ENCODE measurements around the gene NOX5.

NOX5 gene

DNA sequence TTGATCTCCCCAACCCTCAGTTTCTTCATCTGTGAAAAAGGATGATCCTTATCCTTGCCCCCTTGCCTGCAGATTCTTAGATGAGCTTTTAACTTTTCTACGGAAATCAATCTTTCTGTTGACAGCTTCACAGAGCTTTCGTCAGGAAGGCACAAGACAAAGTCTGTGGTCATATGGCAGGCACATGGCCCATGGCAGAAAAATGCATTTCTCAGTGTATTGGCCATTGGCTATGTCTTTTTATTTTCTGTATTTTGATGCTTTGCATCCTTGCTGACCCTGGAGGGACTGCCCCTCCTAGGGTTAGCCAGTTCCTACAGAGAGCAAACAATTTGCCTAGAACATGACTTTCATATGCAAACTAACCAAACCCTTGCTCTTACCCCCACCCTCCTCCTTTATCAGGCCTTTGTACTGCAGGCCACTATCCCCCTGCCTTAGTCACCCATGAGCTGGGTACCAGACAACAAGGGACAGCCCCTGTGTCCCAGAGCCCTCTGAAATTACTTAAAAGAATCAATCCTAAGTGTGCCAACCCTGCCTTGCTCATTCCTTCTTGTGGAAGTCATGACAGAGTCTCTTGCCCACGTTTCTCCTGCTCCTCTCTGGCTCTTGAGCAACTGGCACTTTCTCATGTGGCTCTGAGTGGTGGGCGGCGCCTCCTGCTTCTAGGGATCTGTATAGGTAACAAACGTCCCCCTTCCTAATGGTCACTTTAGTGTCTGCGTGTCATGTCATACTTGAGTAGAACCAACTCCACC lies 24.1 kb upstream of the NOX5 start:
- DNase-seq (ENCODE audit: low read depth): no peak
- no peak overlapping the region for H3K4me3 ChIP-seq (ENCODE audit: low read depth, low read length)

DNA sequence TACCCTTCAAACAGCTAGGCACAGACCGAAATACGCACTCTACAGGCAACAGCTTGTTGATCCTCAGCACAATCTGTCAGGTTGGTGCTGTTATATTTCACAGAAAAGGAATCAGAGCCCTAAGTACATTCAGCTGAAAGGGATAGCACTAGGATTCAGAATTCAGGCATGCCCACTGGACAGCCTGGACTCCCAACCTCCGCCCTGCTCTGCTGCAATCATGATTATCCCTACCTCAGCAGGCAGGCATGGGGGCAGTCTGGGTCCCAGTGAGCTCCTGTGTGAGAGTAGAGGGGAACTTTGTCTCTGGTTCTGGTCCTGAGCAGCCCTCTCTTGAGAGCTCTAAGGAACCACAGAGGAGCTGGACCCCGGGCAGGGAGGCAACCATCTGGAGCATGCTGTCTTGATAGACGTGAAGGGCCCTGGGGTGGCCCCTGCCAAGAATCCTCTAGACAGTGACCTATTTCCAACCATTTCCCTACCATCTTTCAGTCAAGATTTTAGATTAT lies 23.4 kb upstream of the NOX5 start:
- H3K4me3 ChIP-seq (ENCODE audit: low read depth, low read length): no peak overlapping the region

GRCh38 chr15:68991723-68992122 lies 22.8 kb upstream of the NOX5 start:
- DNase-seq (ENCODE audit: low read depth): no peak

More for the DNA sequence above, 23.4 kb upstream of the NOX5 start:
- DNase-seq (ENCODE audit: low read depth): no peak

DNA sequence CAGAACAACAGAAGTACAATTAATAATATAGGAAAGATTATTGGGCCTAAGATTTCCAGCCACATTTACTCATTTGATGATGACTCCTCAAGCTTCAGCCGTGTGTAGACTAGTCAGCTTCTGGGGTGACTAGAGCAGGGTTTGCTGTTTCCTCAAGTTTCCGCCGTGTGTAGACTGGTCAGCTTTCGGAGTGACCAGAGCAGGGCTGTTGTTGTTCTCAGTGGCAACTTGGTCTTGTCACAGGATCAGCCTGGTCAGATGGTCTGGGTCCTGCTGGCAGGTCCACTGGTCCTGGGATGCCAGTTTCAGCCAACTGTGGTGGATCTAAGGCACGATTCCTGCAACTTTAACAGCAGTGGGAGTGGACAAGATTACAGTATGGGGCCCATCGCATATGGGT lies 21.8 kb upstream of the NOX5 start:
- DNase-seq (ENCODE audit: low read depth): no peak
- no peak overlapping the region for H3K4me3 ChIP-seq (ENCODE audit: low read depth, low read length)

More at GRCh38 chr15:68991723-68992122, 22.8 kb upstream of the NOX5 start:
- no peak overlapping the region for H3K4me3 ChIP-seq (ENCODE audit: low read depth, low read length)

GRCh38 chr15:68993276-68993675 lies 21.2 kb upstream of the NOX5 start:
- no peak for DNase-seq (ENCODE audit: low read depth)
- H3K4me3 ChIP-seq (ENCODE audit: low read depth, low read length): no peak overlapping the region

DNA sequence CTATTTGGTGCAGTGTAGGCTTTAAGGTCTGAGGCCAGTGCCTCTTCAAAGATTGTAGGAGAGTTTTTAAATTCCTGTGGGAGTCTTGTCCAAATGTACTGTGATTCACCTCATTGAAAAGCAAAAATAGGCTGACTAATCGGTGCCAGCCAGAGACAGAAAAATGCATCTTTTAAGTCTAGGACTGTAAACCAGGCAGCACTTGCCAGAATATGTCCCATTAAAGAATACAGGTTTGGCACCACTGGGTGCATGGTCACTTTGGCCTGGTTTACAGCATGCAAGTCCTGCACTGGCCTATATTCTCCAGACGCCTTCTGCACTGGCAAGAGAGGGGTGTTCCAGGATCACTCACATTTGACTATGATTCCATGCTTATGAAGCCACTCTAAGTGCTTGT lies 20.3 kb upstream of the NOX5 start:
- H3K4me3 ChIP-seq (ENCODE audit: low read depth, low read length): no peak overlapping the region
- no peak for DNase-seq (ENCODE audit: low read depth)

GRCh38 chr15:68994981-68995761 lies 19.3 kb upstream of the NOX5 start:
- DNase-seq (ENCODE audit: low read depth): no peak
- H3K4me3 ChIP-seq (ENCODE audit: low read depth, low read length): no peak overlapping the region

GRCh38 chr15:68997050-68997449 lies 17.4 kb upstream of the NOX5 start:
- no peak for DNase-seq (ENCODE audit: low read depth)
- no peak overlapping the region for H3K4me3 ChIP-seq (ENCODE audit: low read depth, low read length)

- no peak for DNase-seq (ENCODE audit: low read depth)
- H3K4me3 ChIP-seq (ENCODE audit: low read depth, low read length): no peak overlapping the region
Observed at GRCh38 chr15:68997930-68998777, 16.3 kb upstream of the NOX5 start.

DNA sequence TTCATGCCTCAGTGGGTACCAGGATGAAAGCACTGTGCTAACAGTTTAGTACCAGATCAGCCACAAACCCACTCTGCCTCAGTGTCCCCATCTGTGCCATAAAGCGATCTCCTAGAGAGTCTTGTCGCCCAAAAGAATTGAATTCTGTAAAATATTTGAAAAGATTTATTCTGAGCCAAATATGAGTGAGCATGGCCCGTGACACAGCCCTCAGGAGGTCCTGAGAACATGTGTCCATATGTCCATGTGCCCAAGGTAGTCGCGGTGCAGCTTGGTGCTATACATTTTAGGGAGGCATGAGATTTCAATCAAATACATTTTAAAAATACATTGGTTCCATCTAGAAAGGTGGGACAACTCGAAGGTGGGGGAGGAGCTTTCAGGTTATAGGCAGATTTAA lies 15.4 kb upstream of the NOX5 start:
- H3K4me3 ChIP-seq (ENCODE audit: low read depth, low read length): no peak overlapping the region
- DNase-seq (ENCODE audit: low read depth): no peak

DNA sequence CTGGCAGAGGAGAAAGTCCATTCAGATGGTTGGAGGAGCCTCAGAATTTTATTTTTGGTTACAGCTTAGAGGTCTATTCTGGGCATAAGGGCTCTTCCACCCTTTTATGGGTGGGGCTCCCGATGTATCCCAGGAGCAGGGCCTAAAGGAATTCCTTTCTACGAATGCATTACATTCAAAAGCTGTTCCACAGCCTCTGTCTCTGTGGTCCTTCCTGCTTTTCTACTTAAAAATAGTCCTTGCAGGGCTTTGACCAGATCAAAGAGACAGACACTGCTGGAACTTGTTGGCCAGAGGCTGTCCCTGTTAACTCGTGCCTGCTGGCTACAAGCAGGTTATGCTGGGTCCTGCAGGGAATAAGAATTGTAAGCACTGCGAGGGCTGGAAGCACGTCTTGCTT lies 14.4 kb upstream of the NOX5 start:
- no peak overlapping the region for H3K4me3 ChIP-seq (ENCODE audit: low read depth, low read length)
- no peak for DNase-seq (ENCODE audit: low read depth)

GRCh38 chr15:69000725-69001503 lies 13.6 kb upstream of the NOX5 start:
- no peak overlapping the region for H3K4me3 ChIP-seq (ENCODE audit: low read depth, low read length)
- DNase-seq (ENCODE audit: low read depth): no peak

- no peak for DNase-seq (ENCODE audit: low read depth)
- no peak overlapping the region for H3K4me3 ChIP-seq (ENCODE audit: low read depth, low read length)
Observed at GRCh38 chr15:69002783-69003182, 11.7 kb upstream of the NOX5 start.

DNA sequence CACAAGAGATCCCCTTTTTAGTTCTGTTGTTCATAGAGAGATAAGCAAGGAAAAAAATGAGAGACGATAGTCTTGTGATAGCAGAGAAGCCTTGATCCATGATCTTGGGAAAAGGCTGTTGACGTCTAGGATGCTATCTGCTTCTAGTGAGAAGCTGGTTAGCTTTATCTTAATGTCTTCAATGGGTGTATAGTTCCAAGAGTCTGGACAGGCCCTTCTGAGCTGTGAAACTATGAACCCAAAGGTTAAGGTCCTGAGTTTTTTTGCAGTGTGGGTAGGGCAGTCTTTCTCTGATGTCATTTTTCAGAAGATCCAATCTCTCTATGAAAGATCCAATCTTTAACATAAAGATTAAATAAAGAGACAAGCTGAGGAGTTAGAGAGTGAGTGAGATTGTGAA lies 10.5 kb upstream of the NOX5 start:
- DNase-seq (ENCODE audit: low read depth): no peak
- H3K4me3 ChIP-seq (ENCODE audit: low read depth, low read length): no peak overlapping the region

DNA sequence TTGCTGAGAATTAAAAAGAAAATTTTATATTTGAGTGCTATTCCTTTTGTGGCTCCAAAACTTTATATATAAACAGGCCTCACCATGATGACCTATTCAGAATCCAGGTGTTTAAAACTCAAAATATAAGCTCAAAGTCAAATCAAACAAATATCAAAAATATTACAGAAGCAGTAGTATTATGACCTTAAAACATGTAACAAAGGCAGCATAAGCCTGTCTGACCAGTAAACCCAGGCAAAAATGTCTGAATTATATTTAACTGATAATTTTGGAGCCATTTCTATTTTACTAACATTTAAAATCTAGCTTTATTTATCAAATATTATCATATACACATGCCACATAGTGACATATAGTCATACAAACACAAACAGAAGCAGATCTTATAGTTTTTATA lies 6.4 kb upstream of the NOX5 start:
- no peak overlapping the region for H3K4me3 ChIP-seq (ENCODE audit: low read depth, low read length)
- no peak for DNase-seq (ENCODE audit: low read depth)

GRCh38 chr15:69009341-69009740 lies 5.2 kb upstream of the NOX5 start:
- no peak for DNase-seq (ENCODE audit: low read depth)

DNA sequence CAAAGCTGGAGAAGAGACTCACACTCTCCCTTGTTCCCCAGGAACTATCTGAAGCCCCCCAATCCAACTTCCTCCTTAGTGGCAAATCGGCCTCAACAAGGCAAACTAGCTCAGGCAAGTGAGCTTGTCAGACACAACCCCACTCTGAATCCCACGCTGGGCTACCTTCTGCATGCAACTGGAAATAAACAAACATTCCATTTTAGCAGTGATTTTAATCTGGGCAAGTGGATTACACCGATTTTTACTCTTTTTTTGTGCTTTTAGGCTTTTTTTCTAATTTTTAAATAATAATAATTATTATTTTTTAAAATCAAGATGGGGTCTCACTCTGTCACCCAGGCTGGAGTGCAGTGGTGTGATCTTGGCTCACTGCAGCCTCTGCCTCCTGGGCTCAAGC lies 2.9 kb upstream of the NOX5 start:
- H3K4me3 ChIP-seq (ENCODE audit: low read depth, low read length): no peak overlapping the region

More at GRCh38 chr15:69009341-69009740, 5.2 kb upstream of the NOX5 start:
- H3K4me3 ChIP-seq (ENCODE audit: low read depth, low read length): no peak overlapping the region

GRCh38 chr15:69012761-69013364 lies 1.6 kb upstream of the NOX5 start:
- no peak overlapping the region for H3K4me3 ChIP-seq (ENCODE audit: low read depth, low read length)
- no peak for DNase-seq (ENCODE audit: low read depth)

More for the DNA sequence above, 2.9 kb upstream of the NOX5 start:
- no peak for DNase-seq (ENCODE audit: low read depth)
